Ecto neural progenitor cell (in vitro differentiated cells): ENCODE data around the gene ZBTB20.
"Not testable (repeated sequence)": the region's sequence is repeated elsewhere in the genome, so short reads cannot be mapped to it uniquely, and the experiment has no call there.

Experiments used
- DNase-seq: peaks from one replicate; pipeline ENCODE4 v3.0.0-alpha.2; 2018; ENCODE audit warnings: low spot score

ZBTB20 gene

DNA sequence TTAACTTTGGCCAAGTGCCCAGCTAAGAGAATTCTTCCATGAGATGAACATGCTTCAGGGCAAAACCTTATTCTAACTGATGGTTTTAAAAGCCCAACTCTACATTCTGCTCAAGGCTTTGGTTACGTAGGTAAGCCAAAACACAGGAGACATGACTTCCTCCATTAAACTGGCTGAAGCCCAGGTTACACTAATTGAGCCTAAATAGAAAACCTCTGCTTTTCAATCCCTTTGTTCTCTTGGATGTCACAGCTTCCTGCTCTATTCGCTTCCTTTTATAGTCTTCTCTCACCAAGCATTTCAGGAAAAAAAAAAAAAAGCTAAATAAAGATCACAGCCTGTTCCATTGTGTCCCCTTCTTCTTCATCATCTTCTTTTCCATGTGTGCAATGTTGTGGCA is 432.9 kb downstream of the ZBTB20 start:
- no peak for DNase-seq

- no peak for DNase-seq
Observed at GRCh38 chr3:114712728-114713492, 434.2 kb downstream of the ZBTB20 start.

DNA sequence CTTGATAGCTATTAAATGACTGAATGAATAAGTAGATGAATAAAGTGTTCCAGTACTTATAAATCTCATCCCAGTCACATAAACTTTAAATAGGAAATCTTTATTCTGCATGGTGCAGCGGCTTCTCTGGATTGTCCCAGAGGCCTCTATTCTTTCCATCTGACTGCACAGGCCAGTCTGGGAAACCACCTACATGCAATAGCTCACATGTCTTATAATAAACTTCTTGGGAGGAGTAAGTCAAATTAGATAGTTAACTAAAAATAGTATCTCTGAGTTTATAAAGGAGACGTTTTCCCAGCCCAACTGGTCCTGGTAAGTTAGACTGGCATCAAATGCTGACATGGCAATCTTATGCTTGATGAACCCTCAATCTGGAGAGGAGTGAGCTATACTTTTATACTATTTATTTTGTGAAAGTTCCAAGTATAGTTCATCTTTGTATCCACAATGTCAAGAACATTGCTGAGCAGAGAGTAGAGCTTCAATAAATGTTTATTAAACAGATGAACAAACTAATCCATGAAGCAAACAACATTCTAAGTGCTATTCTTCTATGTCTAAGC is 435.7 kb downstream of the ZBTB20 start:
- DNase-seq: no peak

GRCh38 chr3:114709102-114709501 is 438.0 kb downstream of the ZBTB20 start:
- no peak for DNase-seq

DNA sequence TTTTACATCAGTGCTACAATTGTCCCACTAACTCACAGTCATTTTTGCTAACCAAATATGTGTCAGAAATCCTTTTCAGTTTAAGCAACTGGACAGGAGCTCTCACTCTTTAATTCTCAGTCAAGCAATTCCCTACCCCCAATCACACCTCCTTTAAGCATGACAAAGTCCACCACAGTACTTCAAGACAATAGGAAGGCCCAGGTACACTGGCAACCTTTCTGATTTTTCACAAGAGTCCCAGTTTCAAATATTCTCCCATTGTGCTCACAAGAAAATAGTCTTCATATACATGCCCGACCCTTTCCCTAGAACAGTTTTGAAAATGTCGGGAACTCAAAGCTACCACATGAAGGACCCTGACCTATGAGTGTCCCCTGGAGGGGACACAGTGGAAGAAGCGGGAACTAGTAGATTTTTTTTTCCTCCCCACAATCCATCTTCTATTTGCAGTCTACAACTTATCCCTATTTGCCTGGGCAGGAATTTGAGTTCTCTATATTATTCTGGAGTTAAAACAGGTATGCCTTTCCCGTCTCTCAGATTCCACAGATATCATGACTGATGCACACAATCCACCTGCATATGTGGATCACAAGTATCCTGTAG is 439.7 kb downstream of the ZBTB20 start:
- no peak for DNase-seq

GRCh38 chr3:114706591-114707232 is 440.4 kb downstream of the ZBTB20 start:
- DNase-seq: no peak

DNA sequence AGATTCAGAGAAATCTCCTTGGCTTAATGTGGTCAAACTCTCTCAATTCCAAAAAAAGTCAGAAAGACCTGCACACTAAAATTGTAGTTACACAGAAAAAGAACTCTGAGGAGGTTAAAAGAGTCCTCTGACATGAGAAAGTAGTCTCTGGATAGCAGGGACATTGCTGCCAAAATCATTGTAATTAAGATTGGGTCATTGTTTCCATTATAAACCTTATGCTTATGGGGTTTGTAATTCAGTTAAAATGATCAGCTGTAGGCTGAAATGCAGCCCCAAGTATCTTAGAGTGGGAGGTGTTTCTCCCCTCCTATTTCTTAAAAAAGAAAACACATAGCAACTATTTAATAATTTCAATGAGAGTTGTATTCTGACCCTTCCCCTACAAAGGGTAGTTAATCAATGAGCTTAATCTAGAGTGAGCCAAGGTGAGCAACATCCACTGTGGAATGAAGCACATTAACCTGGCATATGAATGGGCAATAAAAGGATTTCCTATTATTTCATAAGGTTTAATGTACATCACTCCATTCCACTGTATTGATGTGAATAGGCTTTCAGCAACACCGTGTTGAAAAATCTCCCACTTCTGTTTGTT is 446.4 kb downstream of the ZBTB20 start:
- DNase-seq: no peak

DNA sequence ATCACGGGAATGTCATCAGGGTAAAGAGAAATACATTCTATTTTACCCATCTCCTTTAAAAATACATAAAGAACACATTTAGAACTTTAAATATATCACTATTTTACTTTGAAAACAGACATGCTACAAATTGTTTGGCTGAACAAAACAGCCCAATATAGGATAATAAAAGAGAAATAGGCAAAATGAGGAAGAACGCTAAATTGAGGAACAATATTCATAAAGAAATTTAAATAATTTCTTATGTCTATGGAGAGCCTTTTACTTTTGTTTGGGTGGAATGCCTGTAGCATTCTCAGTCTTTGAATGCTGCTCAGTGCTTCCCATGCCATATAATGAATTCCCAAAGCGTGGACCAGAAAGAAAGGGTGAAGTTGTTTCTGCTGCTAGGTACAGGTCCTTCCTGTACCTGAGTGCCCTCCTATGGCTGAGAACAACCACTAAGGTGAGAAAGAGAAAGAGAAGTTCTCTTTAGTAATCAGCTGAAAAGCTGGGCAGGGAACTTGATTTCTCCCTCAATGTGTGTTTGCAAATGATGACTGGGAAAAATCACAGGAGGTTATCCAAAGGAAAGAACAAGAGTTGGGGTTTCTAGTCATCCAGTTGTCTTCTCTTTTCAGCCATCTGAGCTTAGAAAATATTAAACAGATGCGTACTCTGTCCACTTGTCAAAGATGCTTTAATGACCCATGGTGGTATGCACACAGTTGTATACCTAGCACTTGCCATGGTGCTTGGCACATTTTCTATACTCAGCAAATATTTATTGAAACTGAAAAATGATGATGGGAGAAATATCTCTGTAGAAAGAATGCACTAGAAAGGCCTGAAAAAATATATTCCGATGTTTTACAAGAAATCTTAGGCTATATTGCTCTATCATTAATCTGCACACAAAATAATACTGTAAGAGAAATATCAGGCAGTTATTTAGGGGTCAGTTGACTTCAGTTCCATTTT is 448.7 kb downstream of the ZBTB20 start:
- no peak for DNase-seq

DNA sequence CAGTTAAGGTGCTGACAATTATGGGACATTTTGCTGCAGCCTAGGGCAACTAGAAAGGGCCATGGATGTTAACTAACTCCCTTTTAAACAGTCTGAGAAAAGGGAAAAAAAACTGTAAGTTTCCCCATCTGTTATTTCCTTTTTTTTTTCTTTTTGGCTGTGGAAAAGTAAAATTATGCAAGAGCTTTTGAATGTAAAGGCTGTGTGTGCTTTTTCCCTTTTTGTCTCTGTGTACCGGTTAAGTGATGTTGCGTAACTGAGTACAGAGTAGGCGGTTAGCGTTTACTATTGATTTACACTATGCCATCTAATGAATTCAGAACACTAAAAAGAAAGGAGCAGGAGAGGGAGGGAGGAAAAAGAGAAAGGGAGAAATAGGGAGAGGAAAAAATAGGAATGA is 449.7 kb downstream of the ZBTB20 start:
- no peak for DNase-seq

- DNase-seq: no peak
Observed at GRCh38 chr3:114694251-114694650, 452.8 kb downstream of the ZBTB20 start.

GRCh38 chr3:114691871-114692270 is 455.2 kb downstream of the ZBTB20 start:
- DNase-seq: no peak

DNA sequence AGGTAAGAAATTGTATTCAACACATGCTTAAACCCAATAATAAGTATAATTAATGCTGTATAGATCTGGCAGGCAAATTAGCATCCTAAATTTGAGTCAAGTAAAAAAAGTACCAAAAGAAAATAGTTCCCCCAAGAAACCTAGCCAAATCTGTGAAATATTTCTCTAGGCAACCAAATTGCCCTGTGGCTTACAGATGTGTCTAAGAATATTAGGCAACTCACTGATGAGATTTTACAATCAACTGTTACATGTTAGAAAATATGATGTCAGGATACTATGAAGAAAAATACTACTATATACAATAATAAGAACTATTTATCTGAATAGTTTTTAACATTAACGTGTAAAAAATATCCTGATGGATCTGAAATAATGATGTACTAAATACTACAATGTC is 456.2 kb downstream of the ZBTB20 start:
- DNase-seq: no peak

DNA sequence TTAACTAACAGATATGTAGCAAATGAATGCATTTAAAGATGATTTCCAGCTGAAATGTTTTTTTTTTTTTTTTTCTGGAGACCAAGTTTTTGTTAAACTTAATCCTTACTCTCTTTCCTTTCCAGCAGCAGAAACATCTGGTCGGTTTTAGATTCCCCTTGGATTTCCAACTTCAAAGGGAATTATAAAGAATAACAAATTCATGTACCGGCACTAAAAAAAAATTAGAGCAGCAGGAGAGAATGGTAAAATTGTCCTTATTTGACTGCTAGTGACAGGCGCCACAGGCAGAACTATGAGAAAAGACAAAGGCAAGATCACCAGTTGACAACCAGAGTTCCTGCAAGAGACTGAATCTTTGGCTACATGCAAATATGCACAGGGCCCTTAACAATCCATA is 459.9 kb downstream of the ZBTB20 start:
- DNase-seq: no peak

GRCh38 chr3:114686621-114687020 is 460.5 kb downstream of the ZBTB20 start:
- no peak for DNase-seq

DNA sequence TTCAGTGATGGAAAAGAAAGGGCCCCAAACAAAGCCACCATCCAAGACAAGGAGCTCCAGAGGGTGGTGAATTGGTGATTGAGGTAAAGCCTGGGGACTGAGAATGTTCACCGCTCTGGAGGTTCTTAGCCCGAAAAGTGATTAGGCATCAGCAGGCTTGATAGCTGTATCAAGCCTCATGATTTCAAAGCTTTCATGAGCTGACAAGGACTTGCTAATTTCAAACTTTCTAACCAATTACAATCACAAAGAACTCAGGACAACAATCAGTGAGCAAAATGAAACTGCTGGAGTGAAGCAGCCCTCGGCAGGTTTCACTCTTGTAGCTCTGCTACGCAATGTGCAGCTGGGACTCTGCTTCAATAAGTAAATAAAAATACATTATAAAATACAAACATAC is 461.9 kb downstream of the ZBTB20 start:
- DNase-seq: no peak

- DNase-seq: no peak
Observed at GRCh38 chr3:114680299-114680698, 466.8 kb downstream of the ZBTB20 start.

- not testable (repeated sequence) for DNase-seq
Observed at GRCh38 chr3:114679773-114680172, 467.3 kb downstream of the ZBTB20 start.

DNA sequence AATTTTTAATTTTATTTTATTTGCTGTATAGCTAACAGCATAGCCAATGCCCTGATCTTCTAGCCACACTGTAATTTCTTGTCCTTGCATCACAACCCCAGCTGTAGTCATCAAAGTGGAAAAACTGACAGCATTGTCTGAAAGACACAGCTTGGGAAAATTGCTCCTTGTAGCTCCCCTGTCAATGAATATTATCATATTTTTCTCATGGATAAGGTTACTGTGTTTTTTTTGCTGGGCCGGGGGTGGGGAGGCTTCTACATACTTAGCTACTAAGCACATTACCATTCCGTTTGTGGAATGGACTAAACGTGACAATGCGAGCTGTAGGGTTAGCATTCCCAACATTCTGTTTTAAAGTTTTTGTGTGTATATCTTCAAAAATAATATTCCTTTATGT is 472.0 kb downstream of the ZBTB20 start:
- DNase-seq: no peak

GRCh38 chr3:114674036-114674435 is 473.1 kb downstream of the ZBTB20 start:
- DNase-seq: no peak

DNA sequence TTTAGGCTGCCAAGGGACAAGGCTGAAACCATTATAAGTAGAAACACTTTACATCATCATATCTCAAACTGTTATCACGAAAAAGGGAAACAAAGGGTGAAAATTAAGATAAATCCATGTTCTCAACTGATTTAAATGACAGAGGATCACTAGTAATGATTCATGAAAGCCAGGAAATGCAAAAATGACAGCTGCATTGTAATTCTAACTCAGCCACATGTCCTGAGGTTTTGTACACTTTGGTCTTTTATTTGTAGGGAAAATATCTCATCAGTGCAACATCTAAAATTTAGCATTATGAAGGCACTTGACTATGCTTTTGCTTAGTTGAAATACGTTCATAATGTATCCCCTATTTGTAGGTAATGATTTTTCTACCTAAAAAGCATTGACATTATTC is 473.6 kb downstream of the ZBTB20 start:
- DNase-seq: no peak

DNA sequence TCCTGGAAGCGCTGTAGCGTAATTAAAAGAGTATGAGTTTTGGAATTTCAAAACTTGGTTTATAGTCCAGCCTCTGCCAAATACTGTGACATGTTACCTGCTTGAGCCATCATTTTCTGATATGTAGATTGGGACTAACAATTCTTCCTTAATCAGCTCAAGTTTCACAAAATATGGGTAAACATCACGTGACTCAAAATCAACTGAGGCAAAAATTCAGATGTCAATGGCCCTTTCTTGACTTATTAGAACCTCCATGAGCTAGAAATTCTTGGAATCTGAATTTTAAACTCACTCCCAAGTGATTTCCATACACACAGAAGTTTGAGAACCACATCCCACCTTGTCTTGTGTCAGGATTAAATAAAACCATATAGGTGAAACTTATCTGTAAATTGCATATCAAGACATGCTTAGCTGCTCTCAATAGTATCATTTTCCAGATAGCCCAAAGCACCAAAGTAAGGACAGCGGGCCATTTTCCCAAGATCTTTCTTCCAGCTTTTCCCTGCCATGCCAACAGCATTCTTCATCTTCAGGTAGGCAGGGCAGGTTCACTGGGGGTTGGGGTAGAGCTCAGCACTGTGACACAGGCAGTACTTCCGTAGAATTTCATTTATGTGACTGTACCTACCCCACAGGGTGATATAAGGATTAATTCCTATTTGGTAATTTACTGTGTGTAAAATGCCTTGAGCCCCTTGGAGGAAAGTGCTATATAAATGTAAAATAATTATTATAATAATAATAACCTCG is 474.2 kb downstream of the ZBTB20 start:
- DNase-seq: no peak
